Activated CD4-positive, alpha-beta memory T cell treated with anti-CD3 and anti-CD28 coated beads for 36 hours (primary cell): ENCODE data around the gene BRICD5. TPM values are rescaled to one million over a fixed set of nuclear protein-coding genes. Genes with fewer than 3 reads are reported as not detected.

Experiments used
- CTCF ChIA-PET: fragments of 350-600 bp; sonication (Branson Sonifier 250); formaldehyde crosslinking; loops from one replicate; lab custom pipeline; 2021; ENCODE audit warnings: antibody characterized with exemption, inconsistent platforms; lab: Charles Lee
- POLR2A ChIA-PET: fragments of 350-600 bp; sonication (Branson Sonifier 250); formaldehyde crosslinking; loops from one replicate; lab custom pipeline; 2021; ENCODE audit warnings: antibody characterized with exemption; lab: Charles Lee
- DNase-seq: peaks from one replicate; pipeline ENCODE4 v3.0.0-alpha.2; 2020
- H3K27ac Mint-ChIP-seq: one replicate; pipeline ENCODE4 v1.8.0; 2021; ENCODE audit warnings: mixed read lengths
- H3K27me3 Mint-ChIP-seq: one replicate; pipeline ENCODE4 v1.8.0; 2021; ENCODE audit warnings: mixed read lengths
- H3K36me3 Mint-ChIP-seq: one replicate; pipeline ENCODE4 v1.8.0; 2021; ENCODE audit warnings: mixed read lengths
- H3K4me1 Mint-ChIP-seq: one replicate; pipeline ENCODE4 v1.8.0; 2021; ENCODE audit warnings: low read depth, mixed read lengths
- H3K4me3 Mint-ChIP-seq: one replicate; pipeline ENCODE4 v1.8.0; 2021; ENCODE audit warnings: mild to moderate bottlenecking, mixed read lengths
- H3K9me3 Mint-ChIP-seq: one replicate; pipeline ENCODE4 v1.8.0; 2021; ENCODE audit warnings: mixed read lengths
- intact Hi-C: fragments of 100-400 bp; cut with micrococcal nuclease; formaldehyde crosslinking; loops from one replicate; pipeline ENCODE4 v1.15.1; 2023
- total RNA-seq, 2 experiments: library from RNA; stranded (reverse); gene quantifications; one replicate each; pipeline ENCODE4 v1.2.3, GENCODE V29; 2021

Gene BRICD5
- total RNA-seq, 2 experiments from 2014 or later: 5.7 to 8.5 TPM

GRCh38 chr16:2174396-2175131 lies 36.1 kb downstream of the BRICD5 start:
- no peaks in the 10 kb centered on the region for H3K27me3 Mint-ChIP-seq
- intact Hi-C loops: no loop called here
- ChIA-PET CTCF (no interaction called here), POLR2A (interaction anchor here (1.1 kb wide), 1 partner anchor 20 kb away, joined by 3 read pairs; the partner anchor contains the start of gene TRAF7)
- H3K9me3 Mint-ChIP-seq: no peaks in the 10 kb centered on the region
- DNase-seq: no peak
- H3K36me3 Mint-ChIP-seq: peaks cover 15% of the 10 kb centered on the region
- no peak overlapping the region for H3K27ac Mint-ChIP-seq
- no peak overlapping the region for H3K4me3 Mint-ChIP-seq
- no peaks in the 10 kb centered on the region for H3K4me1 Mint-ChIP-seq

GRCh38 chr16:2173916-2174315 lies 36.7 kb downstream of the BRICD5 start:
- intact Hi-C loops: no loop called here
- no peaks in the 10 kb centered on the region for H3K9me3 Mint-ChIP-seq
- no peaks in the 10 kb centered on the region for H3K27me3 Mint-ChIP-seq
- CTCF ChIA-PET: no interaction called here
- DNase-seq: no peak
- no peak overlapping the region for H3K27ac Mint-ChIP-seq
- POLR2A ChIA-PET: interaction anchor here (1.1 kb wide), 1 partner anchor 19 kb away, joined by 3 read pairs; the partner anchor contains the start of gene TRAF7
- no peaks in the 10 kb centered on the region for H3K4me1 Mint-ChIP-seq
- peaks cover 15% of the 10 kb centered on the region for H3K36me3 Mint-ChIP-seq
- no peak overlapping the region for H3K4me3 Mint-ChIP-seq

- no peak overlapping the region for H3K4me3 Mint-ChIP-seq
- no peak for DNase-seq
- POLR2A ChIA-PET: no interaction called here
- no peak overlapping the region for H3K27ac Mint-ChIP-seq
- CTCF ChIA-PET: no interaction called here
- no peaks in the 10 kb centered on the region for H3K4me1 Mint-ChIP-seq
- H3K36me3 Mint-ChIP-seq: peaks cover 15% of the 10 kb centered on the region
- intact Hi-C loops: no loop called here
- no peaks in the 10 kb centered on the region for H3K27me3 Mint-ChIP-seq
- H3K9me3 Mint-ChIP-seq: no peaks in the 10 kb centered on the region
These were observed 37.3 kb downstream of the BRICD5 start for GRCh38 chr16:2173366-2173765.

- no peaks in the 10 kb centered on the region for H3K4me1 Mint-ChIP-seq
- intact Hi-C loops: no loop called here
- ChIA-PET POLR2A (no interaction called here), CTCF (no interaction called here)
- H3K4me3 Mint-ChIP-seq: no peak overlapping the region
- peaks cover 15% of the 10 kb centered on the region for H3K36me3 Mint-ChIP-seq
- no peak overlapping the region for H3K27ac Mint-ChIP-seq
- DNase-seq: no peak
- H3K27me3 Mint-ChIP-seq: no peaks in the 10 kb centered on the region
- no peaks in the 10 kb centered on the region for H3K9me3 Mint-ChIP-seq
These were observed 37.9 kb downstream of the BRICD5 start for GRCh38 chr16:2172688-2173335.

GRCh38 chr16:2171601-2172178 lies 39.0 kb downstream of the BRICD5 start:
- no peaks in the 10 kb centered on the region for H3K27me3 Mint-ChIP-seq
- POLR2A ChIA-PET: no interaction called here
- no peaks in the 10 kb centered on the region for H3K4me1 Mint-ChIP-seq
- no peak overlapping the region for H3K27ac Mint-ChIP-seq
- peaks cover 12% of the 10 kb centered on the region for H3K36me3 Mint-ChIP-seq
- CTCF ChIA-PET: no interaction called here
- intact Hi-C loops: no loop called here
- no peaks in the 10 kb centered on the region for H3K9me3 Mint-ChIP-seq
- no peak for DNase-seq
- no peak overlapping the region for H3K4me3 Mint-ChIP-seq

- H3K36me3 Mint-ChIP-seq: peaks cover 10% of the 10 kb centered on the region
- no peak overlapping the region for H3K4me3 Mint-ChIP-seq
- no peaks in the 10 kb centered on the region for H3K27me3 Mint-ChIP-seq
- no peaks in the 10 kb centered on the region for H3K4me1 Mint-ChIP-seq
- intact Hi-C loops: no loop called here
- H3K27ac Mint-ChIP-seq: no peak overlapping the region
- ChIA-PET CTCF (no interaction called here), POLR2A (no interaction called here)
- H3K9me3 Mint-ChIP-seq: no peaks in the 10 kb centered on the region
- DNase-seq: no peak
These were observed 39.9 kb downstream of the BRICD5 start for GRCh38 chr16:2170587-2171435.

- H3K27me3 Mint-ChIP-seq: no peaks in the 10 kb centered on the region
- POLR2A ChIA-PET: no interaction called here
- intact Hi-C loops: no loop called here
- CTCF ChIA-PET: no interaction called here
- no peak overlapping the region for H3K4me3 Mint-ChIP-seq
- DNase-seq: no peak
- H3K9me3 Mint-ChIP-seq: no peaks in the 10 kb centered on the region
- no peaks in the 10 kb centered on the region for H3K4me1 Mint-ChIP-seq
- no peak overlapping the region for H3K27ac Mint-ChIP-seq
- peaks cover 11% of the 10 kb centered on the region for H3K36me3 Mint-ChIP-seq
These were observed 40.6 kb downstream of the BRICD5 start for GRCh38 chr16:2170080-2170479.

- POLR2A ChIA-PET: interaction anchor here (1.5 kb wide), 1 partner anchor 14 kb away, joined by 3 read pairs; no protein-coding TSS in a partner anchor
- intact Hi-C loops: no loop called here
These were observed 43.5 kb downstream of the BRICD5 start for GRCh38 chr16:2167068-2167638.

GRCh38 chr16:2166263-2167067 lies 44.2 kb downstream of the BRICD5 start:
- ChIA-PET CTCF (interaction anchor here (0.7 kb wide), 1 partner anchor 39 kb away, joined by 3 read pairs; the partner anchor contains the start of gene MLST8), POLR2A (interaction anchor here (1.1 to 1.5 kb wide), 2 partner anchors 14 to 40 kb away, joined by 3 to 4 read pairs; no protein-coding TSS in a partner anchor)
- Mint-ChIP-seq H3K27me3 (no peaks in the 10 kb centered on the region), H3K4me1 (no peaks in the 10 kb centered on the region), H3K4me3 (no peak overlapping the region), H3K27ac (no peak overlapping the region), H3K36me3 (peaks cover 4% of the 10 kb centered on the region), H3K9me3 (no peaks in the 10 kb centered on the region)
- intact Hi-C loops: no loop called here
- DNase-seq: no peak

More at GRCh38 chr16:2167068-2167638, 43.5 kb downstream of the BRICD5 start:
- no peak for DNase-seq
- peaks cover 4% of the 10 kb centered on the region for H3K36me3 Mint-ChIP-seq
- no peak overlapping the region for H3K4me3 Mint-ChIP-seq
- H3K27me3 Mint-ChIP-seq: no peaks in the 10 kb centered on the region
- H3K9me3 Mint-ChIP-seq: no peaks in the 10 kb centered on the region
- CTCF ChIA-PET: interaction anchor here (0.7 kb wide), 1 partner anchor 38 kb away, joined by 3 read pairs; the partner anchor contains the start of gene MLST8
- H3K27ac Mint-ChIP-seq: no peak overlapping the region
- no peaks in the 10 kb centered on the region for H3K4me1 Mint-ChIP-seq

- H3K27ac Mint-ChIP-seq: no peak overlapping the region
- H3K9me3 Mint-ChIP-seq: no peaks in the 10 kb centered on the region
- no peak for DNase-seq
- ChIA-PET CTCF (no interaction called here), POLR2A (interaction anchor here (1.1 kb wide), 1 partner anchor 41 kb away, joined by 4 read pairs; no protein-coding TSS in a partner anchor)
- H3K27me3 Mint-ChIP-seq: no peaks in the 10 kb centered on the region
- peaks cover 4% of the 10 kb centered on the region for H3K36me3 Mint-ChIP-seq
- H3K4me3 Mint-ChIP-seq: no peak overlapping the region
- intact Hi-C loops: no loop called here
- H3K4me1 Mint-ChIP-seq: no peaks in the 10 kb centered on the region
These were observed 44.8 kb downstream of the BRICD5 start for GRCh38 chr16:2165861-2166260.
